ENCODE results near the gene PVALEF.

Gene PVALEF

DNA sequence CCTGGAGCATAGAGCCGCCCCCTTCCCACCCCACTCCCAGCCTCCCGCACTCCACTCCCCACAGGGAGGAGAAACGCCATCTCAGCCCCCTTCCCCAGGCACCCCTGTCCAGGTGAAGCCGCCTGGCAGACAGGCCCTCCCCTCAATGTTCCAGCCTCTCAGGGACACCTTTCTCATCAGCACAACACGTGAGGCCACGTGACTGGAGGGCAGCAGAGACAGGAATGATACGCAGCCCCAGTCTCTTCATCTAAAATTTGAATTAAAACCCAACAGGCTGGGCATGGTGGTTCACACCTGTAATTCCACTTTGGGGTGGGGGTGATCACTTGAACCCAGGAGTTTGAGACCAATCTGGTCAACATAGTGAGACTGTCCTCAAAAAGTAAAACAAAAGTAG is 20.9 kb downstream of the PVALEF start:
- no peak for DNase-seq

DNA sequence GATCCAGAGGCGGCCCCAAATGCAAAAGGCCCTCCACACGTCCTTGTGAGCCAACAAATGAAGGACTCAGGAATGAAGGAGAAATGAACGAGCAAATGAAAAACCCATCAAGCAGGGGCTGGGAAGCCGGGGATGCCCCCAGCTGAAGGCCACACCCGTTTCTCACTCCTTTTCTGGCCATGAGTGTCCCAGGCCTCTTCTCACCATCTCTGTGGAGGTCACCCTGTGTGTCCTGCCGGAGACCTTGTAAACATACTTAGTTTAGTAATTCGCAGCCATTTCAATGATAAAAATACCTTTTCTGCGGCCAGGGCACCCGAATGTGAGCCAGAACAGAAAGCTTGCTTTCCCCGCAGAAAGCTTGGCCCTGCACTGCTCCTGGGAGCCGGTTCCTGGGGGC is 21.8 kb downstream of the PVALEF start:
- no peak for DNase-seq

- DNase-seq = no peak
These were observed 22.5 kb downstream of the PVALEF start for GRCh38 chr17:81187586-81188490.

DNA sequence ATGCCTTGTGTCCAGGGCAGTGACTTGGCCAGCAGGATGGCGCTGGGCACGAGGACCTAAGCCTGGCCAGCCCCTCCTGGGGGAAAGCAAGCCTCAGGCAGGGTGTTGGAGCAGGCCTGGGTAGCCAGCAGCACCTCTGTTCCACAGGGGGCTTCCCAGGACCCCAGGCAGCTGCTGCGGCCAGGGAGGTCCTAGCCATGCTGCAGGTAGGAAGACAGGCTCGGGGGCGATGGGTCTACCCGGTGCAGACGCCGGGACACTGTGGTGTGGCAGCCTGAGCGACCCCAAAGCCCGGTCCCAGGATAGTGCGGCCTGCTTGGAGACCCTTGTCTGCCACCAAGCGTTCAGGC is 23.2 kb downstream of the PVALEF start:
- no peak for DNase-seq

DNA sequence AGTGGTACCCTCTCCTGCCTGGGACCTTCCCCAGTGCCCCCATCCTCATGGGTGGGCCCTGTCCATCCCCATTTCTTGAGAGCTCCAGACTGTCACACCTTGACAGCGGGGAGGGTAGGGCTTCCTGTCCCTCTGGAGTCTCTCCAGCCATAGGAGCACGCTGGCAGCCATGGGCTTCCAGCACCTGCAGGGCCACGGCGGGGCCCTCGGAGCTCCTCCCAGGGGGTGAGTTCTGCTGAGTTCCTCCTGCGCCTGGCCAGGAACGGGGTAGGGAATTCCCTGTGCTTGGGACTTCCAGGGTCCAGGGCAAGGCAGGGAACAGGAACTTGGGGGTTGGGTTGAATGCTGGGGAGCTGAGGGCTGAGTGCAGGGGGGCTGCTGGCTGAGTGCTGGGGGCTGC is 23.7 kb downstream of the PVALEF start:
- DNase-seq = no peak

GRCh38 chr17:81189670-81190530 is 24.6 kb downstream of the PVALEF start:
- no peak for DNase-seq

- no peak for DNase-seq
These were observed 25.3 kb downstream of the PVALEF start for GRCh38 chr17:81190591-81190990.

DNA sequence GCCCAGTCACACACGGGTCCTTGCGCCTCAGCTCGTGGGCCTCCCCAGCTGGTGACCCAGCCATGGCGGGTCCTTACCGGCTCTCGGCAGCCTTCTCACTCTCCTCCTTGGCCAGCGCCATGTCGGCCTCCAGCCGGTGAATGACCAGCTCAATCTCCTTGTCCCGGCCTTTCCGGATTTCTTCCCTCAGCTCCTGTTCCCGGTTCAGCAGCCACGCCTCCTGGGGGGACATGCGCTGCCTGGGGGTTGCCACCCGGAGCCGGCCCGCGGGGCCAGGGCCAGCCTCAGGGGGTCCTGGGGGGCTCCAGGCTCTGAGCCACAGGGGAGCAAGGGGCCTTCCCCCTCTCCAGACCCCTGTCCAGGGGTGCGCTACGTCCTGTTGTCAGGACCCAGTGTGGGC is 25.8 kb downstream of the PVALEF start:
- no peak for DNase-seq

DNA sequence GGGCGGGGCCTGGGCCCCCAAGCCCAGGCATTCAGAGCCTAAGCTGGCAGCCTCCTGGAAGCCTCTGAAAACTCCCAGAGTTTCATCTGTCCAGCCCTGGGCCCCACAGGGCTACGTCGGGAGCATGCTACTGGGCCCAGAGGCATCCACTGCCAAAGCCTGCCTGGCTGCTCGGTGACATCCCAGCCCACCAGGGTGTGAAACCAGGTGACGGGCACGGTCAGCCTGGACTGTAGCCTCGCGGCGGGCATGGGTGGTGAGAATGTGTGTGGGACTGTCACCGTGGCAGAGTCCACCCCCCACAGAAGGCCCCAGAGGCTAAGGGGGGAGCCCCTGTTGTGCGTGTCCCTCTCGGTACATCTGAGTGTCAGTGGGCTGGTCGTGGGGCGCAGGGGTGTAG is 26.3 kb downstream of the PVALEF start:
- DNase-seq = no peak

GRCh38 chr17:81192386-81193050 is 27.2 kb downstream of the PVALEF start:
- DNase-seq = no peak

DNA sequence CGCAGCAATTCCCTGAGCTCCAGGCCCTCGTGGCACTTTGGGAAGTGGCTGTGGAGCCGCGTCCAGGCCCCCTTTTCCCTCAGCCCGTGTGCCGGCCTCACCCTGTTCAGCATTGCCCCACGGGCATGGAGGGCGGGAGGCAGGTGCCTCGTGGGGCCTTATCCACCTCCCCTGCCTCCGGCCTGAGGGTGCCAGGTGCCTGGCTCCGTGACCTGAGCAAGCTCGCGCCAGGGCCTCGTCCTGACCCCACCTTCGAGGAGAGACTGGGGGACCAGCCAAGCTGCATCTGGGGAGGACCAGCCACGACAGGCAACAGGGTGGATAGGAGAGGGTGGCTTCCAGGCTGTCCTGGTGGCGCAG is 27.7 kb downstream of the PVALEF start:
- no peak for DNase-seq

- no peak for DNase-seq
These were observed 28.3 kb downstream of the PVALEF start for GRCh38 chr17:81193470-81194224.

GRCh38 chr17:81194225-81194760 is 29.0 kb downstream of the PVALEF start:
- DNase-seq = no peak

DNA sequence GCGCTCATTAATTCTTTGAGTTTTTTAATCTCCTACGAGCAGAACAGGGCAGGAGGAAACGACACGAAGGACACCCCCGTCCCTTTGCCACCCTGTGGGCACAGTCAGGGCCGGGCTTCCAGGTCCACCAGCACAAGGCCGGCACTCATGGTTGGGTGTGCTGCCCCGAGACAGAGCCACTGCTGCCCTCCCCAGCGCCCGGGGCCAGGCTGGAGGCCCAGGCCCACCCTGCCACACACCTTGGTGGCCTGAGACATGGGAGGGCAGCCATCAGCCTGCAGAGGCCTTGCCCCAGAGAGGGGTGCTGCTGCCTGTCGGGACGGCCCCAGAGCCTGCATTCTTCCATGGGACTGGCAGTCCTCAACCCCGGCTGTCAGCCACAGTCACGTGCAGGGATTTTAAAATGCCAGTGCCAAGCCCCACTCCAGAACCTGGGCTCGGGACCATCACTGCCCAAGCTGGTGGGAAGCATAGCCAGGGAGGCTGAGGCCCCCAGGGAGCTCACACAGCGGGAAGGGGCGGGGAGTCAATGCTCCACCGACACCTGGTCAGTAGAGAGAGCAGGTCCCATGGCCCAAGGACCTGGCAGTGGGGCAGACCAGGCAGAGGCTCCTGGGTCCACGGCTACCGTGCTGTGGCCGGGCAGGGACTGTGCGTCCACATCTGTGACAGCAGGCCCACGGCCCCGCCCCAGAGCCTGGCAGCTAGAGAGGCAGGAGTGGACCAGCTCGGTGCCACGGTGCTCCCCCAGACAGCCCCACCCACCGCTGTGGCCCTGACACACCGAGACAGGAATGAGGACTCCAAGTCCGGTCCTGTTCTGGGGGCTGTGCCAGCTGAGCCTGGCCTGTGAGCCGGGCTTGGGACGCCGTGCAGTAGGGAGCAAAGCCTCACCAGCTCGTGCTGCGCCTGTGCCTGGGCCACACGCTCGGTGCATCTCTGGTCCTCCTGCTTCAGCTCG is 29.9 kb downstream of the PVALEF start:
- no peak for DNase-seq

DNA sequence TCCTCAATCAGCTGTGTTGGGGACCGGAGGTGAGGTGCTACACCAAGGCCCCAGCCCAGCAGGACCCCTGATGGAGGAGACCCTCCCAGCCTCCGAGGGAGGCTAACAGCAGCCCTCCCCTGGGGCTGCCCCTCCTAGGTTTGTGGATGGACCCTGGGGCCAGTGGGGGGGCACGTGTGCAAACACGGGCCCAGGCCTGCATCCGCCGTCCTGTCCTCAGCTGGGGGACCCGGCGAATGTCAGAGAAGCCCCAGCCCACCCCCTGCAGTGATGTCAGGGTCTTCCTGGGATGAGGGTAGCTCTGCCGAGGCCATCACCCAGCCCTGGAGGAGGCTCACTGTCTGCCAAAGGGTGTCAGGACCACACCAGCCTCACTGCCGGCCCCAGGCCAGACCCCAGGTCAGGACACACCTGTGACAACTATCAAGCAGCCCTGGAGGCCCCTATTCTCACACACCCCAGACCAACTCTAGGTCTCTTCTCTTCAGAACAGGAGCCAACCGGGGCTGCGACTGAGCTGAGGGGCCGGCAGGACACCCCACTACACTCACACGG is 30.7 kb downstream of the PVALEF start:
- no peak for DNase-seq

DNA sequence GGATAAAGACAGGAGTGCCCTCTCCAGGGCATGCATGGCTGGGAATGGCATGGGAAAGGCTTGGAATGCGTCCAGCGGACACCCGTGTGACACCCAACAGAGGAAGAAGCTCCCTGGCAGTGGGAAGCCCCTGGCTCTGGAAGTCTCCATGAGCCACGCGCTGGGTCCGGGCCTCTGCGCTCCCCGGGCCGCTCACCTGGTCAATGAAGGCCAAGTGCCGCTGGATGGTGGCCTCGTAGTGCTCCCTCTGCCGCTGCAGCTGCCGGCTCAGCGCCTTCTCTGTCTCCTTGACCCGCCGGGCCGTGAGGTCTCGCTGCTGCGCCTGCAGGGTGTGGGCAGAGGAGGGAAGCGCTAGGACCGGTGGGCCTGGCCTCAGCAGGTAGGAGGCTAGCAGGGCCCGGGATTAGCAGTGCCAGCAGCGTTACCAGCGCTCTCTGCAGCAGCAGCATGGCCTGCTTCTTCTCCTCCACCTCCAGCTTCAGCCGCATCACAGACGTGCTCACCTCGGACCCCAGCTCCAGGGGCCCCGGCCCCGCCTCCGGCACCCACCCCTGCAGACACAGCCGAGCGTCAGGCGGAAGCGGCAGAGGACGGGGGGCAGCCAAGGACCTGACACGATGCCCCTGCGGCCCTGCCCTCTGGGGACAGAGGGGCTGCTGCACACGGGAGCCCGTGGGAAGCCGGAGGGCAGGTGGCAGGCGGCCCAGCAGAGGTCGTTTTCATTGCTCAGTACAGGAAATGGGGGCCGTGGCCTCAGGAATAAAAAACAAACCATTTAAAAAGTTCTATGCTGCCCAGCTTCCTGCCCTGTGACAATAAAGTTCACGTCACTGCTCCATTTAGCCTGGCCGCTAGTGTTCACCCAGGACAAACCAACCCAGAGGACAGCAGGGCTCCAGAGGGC is 31.4 kb downstream of the PVALEF start:
- no peak for DNase-seq

DNA sequence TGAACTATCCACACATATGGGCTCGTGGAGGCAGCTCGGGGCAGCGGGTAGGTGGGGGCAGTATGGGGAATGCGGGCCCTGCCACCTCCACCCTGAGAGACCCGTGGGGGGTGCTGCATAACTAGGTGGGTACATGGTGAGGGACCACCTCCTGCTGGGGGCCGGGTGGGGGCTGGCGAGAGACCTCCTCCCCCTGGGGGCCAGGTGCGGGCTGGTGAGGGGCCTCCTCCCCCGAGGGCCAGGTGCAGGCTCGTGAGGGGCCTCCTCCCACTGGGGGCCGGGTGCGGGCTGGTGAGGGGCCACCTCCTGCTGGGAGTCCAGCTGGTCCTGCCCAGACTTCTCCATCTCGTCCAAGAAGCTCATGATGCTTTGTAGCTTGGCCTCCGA is 32.1 kb downstream of the PVALEF start:
- no peak for DNase-seq

DNA sequence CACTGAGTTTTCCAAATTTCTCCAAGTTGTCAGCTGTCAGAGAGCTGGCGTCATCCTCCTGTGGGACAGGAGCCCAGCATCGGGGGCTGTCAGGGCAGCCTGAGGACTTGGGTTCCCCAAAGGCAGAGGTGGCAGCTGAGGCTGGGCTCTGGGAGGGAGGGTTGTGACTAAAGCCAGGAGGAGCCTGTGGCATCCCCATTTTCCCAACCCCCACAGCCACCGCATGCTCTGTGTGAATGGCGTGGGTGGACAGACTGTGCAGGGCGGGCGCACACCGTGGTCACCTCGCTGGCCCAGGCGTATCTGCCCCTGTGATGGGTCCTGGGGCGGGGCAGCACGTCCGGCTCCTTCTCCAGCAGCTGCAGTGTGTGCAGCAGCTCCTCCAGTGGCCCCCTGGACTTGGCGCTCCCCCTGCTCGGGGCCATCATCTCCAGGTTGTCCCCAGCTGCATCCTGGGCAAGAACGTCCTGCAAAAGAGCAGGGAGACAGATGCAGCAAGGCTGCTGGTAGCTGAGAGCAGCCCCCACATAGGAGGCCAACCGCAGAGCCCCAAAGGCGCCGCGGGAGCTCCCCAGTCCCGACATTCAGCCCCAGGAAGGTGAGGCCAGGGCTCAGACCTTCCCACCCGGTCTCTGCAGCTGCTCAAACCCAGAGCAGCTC is 32.7 kb downstream of the PVALEF start:
- DNase-seq = no peak

DNA sequence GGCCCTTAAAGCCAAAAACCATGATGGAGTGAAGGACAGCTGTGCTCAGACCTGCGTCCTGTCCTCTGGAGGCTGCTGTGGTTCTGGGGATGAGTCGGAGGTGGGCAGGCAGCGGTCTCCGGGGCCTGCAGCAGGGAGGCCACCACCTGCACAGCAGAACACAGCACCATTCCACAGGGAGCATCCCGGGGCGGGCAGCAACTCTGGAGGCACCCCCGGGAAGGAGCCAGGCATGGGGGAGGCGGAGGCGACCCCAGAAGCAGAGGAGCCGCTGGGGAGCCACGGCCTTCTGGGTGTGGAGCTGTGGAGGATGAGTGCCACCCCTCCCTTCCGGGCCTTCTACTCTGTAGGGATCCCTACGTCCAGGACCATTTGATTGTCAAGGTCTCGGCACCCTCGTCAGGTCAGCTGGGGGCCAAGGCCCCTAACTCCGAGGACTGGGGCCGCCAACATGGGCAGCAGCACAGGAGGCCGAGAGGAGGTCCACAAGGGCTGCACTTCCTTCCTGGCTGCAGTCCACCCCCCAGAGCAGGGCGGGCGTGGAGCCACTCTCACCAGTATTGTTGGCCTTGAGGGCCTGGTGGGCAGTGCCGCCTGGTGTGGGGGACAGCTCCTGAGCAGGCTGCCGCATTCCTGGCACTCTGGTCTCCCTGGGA is 33.6 kb downstream of the PVALEF start:
- no peak for DNase-seq

All from NCI-H2227 treated with DMSO at 0.1 percent for 48 hours (cell line).